Activated CD8-positive, alpha-beta memory T cell treated with anti-CD3 and anti-CD28 coated beads, Interleukin-2, amount 10 ng/mL, durations not matched to agents 7 days and 5 days (primary cell): ENCODE data around the gene SCGB1C1. TPM values are rescaled to one million over a fixed set of nuclear protein-coding genes. Genes with fewer than 3 reads are reported as not detected.
"Not testable (repeated sequence)": the region's sequence is repeated elsewhere in the genome, so short reads cannot be mapped to it uniquely, and the experiment has no call there.

ENCODE experiments used
- ATAC-seq: fragments of 150-1000 bp; cut with Tn5 transposase; one replicate; pipeline ENCODE4 v1.10.0; 2021; ENCODE audit warnings: moderate library complexity
- CTCF ChIA-PET: fragments of 350-600 bp; sonication (Branson Sonifier 250); formaldehyde crosslinking; loops from one replicate; lab custom pipeline; 2021; ENCODE audit warnings: antibody characterized with exemption; lab: Charles Lee
- DNase-seq: peaks from one replicate; pipeline ENCODE4 v3.0.0-alpha.2; 2020
- H3K27ac Mint-ChIP-seq: one replicate; pipeline ENCODE4 v1.8.0; 2021; ENCODE audit warnings: mild to moderate bottlenecking, mixed read lengths
- H3K27me3 Mint-ChIP-seq: one replicate; pipeline ENCODE4 v1.8.0; 2021; ENCODE audit warnings: mixed read lengths
- H3K36me3 Mint-ChIP-seq: one replicate; pipeline ENCODE4 v1.8.0; 2021; ENCODE audit warnings: mild to moderate bottlenecking, mixed read lengths
- H3K4me1 Mint-ChIP-seq: one replicate; pipeline ENCODE4 v1.8.0; 2021; ENCODE audit warnings: mixed read lengths
- H3K4me3 Mint-ChIP-seq: one replicate; pipeline ENCODE4 v1.8.0; 2021; ENCODE audit warnings: mild to moderate bottlenecking, moderate library complexity, mixed read lengths
- H3K9me3 Mint-ChIP-seq: one replicate; pipeline ENCODE4 v1.8.0; 2022; ENCODE audit warnings: low read depth, mixed read lengths
- total RNA-seq, 2 experiments: library from RNA; stranded (reverse); gene quantifications; one replicate each; pipeline ENCODE4 v1.2.3, GENCODE V29; 2021

Gene SCGB1C1
- total RNA-seq = not detected

DNA sequence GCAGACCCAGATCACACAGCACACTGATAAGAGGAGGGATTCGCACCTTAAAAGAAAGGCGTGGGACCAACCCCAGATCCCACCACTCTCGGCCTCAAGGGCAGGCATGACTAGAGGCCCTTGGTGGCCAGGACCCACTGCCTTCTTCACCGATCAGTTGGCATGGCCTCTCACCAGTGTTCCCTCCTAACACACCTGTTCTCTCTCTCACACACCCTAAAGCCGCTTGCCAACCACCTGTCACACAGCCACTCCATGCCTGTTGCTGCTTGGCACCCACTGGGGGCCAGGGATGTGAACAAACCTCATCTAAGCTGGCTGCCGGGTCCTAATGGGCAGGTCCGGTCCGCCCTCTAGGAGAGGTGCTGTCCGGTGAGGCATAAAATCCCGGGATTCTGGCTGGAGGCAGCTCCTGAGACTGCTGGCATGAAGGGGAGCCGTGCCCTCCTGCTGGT is at the start of gene SCGB1C1:
TSS of gene SCGB1C1 (plus strand) at position 405 of the 455 bp plus-strand sequence. CDS start at position 427, 22 bp downstream.
- CTCF ChIA-PET = interaction anchor here (1.2 kb wide), 1 partner anchor 171 kb away, joined by 3 read pairs; no protein-coding TSS in a partner anchor
- H3K9me3 Mint-ChIP-seq, H3K4me1 Mint-ChIP-seq, H3K36me3 Mint-ChIP-seq, ATAC-seq, H3K4me3 Mint-ChIP-seq, H3K27me3 Mint-ChIP-seq, DNase-seq, H3K27ac Mint-ChIP-seq: not testable (repeated sequence)

DNA sequence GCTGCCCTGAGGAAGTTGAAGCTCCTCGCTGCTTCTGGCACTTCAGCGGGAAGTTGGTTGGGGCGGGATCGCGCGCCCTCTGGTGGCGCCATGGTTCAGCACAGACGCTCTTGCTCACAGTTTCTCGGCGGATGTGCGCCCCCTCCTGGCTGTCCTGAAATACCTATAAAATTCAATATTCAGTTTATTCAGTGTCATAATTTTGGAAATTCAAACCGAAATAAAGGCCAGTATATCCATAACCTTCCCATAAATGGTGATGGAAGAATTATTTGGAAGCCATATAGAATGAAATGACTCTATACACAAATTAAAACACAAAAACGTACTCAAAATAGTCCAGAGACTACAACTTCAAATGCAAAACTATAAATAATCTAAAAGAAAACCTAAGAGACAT is 12.6 kb upstream of the SCGB1C1 start:
- not testable (repeated sequence) for H3K9me3 Mint-ChIP-seq, H3K36me3 Mint-ChIP-seq, H3K4me3 Mint-ChIP-seq

DNA sequence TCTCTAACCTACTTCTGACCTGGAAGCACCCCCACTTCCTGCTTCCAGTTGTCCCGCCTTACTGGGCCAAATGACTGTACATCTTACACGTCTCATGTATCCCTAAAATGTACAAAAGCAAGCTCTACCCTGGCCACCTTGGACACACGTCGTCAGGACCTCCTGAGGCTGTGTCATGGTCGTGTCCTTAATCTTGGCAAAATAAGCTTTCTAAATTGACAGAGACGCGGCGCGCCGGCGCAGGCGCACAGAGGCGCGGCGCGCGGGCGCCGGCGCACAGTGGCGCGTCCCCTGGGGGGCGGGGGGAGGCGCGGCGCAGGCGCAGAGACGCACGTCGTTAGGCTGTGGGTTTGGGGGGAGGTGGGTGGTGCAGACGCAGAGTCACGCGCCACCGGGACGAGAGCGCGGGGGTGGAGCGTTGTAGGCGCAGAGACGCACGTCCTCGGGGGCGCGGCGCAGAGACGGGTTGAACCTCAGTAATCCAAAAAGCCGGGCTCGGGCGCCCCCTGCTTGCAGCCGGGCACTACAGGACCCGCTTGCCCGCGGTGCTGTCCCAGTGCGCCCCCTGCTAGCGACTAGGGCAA is 3.6 kb upstream of the SCGB1C1 start:
- CTCF ChIA-PET, H3K4me3 Mint-ChIP-seq, H3K4me1 Mint-ChIP-seq, H3K9me3 Mint-ChIP-seq, H3K27me3 Mint-ChIP-seq, H3K27ac Mint-ChIP-seq, H3K36me3 Mint-ChIP-seq: not testable (repeated sequence)
- peak; percentile 39 for DNase-seq
- ATAC-seq = peak; percentile 3

More for the DNA sequence above, 12.6 kb upstream of the SCGB1C1 start:
- H3K27ac Mint-ChIP-seq, CTCF ChIA-PET, ATAC-seq, H3K4me1 Mint-ChIP-seq, DNase-seq, H3K27me3 Mint-ChIP-seq: not testable (repeated sequence)

DNA sequence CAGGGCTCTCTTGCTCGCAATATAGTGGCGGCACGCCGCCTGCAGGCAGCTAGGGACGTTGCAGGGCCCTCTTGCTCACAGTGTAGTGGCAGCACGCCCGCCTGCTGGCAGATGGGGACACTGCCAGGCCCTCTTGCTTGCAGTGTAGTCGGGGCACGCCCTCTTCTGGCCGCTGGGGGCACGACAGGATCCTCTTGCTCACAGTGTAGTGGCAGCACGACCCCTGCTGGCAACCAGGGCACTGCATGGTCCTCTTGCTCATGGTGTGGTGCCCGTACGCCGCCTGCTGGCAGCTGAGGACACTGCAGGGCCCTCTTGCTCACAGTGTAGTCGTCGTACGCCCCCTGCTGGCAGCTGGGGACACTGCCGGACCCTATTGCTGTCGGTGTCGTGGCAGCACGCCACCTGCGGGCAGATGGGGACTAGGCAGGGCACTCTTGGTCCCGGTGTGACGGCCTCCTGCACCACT is 3.0 kb upstream of the SCGB1C1 start:
- DNase-seq (peak; percentile 66), ATAC-seq (peak; percentile 75)
- H3K4me3 Mint-ChIP-seq, H3K27ac Mint-ChIP-seq, H3K27me3 Mint-ChIP-seq, H3K4me1 Mint-ChIP-seq, H3K9me3 Mint-ChIP-seq, H3K36me3 Mint-ChIP-seq, CTCF ChIA-PET: not testable (repeated sequence)

DNA sequence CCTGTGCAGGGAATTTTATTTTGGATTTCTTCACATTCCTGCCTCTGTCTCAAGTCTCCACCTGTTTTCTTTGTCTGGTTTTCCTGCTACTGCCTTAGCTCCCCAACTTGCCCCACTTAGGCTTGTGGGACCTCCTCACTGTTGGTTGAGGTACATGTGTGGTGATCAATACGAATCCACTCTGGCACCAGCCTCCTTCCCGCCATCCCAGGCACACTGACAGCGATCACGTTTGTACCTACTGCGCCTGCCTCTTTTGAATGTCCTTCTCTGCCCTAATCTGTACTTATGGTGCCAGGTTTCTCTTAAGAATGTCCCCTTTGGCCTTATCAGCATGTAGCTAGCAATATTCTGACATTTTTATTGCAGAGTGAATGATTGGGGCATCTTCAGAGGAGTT is 2.3 kb upstream of the SCGB1C1 start:
- not testable (repeated sequence) for H3K4me1 Mint-ChIP-seq

DNA sequence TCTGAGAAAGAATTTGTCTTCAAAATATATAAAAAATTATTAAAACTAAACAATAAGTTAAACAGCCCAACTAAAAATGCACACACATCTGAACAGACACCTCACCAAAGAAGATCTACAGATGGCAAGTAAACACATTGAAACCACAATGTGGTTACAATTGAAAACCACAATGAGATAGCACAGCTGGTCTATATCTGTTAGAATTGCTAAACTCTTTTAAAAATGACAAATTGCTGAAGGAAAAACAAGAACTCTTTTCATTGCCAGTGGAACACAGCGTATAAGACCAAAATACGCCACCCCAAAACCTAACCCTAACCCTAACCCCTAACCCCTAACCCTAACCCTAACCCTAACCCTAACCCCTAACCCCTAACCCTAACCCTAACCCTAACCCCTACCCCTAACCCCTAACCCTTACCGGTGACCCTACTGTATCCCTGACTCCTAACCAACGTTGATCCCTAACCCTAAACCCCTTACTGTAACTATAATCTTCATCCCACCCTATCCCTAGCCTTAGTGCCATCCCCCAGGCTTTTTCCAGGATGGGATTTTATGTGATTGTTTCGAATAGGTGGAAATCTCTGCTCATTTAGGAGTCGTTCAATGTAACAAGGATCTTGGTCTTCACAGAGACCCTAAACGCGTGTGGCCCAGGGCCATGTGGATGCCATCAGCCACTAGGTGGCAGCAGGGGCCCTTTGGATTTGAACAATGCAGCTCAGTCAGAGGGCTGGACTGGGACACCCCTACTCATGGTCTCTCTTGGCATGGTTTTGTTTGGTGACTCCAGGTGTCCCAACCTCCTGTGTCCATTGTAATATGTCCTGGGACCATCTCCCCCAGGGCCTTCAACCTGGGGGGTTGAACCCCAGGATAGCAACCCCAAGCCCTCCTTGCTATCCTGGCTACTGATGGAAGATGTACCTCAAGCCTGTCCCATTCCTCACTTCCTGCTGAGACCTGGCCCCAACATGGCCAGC is 1.1 kb upstream of the SCGB1C1 start:
- not testable (repeated sequence) for H3K36me3 Mint-ChIP-seq, H3K9me3 Mint-ChIP-seq, H3K4me3 Mint-ChIP-seq, H3K27me3 Mint-ChIP-seq, H3K4me1 Mint-ChIP-seq, H3K27ac Mint-ChIP-seq
- peak; percentile 71 for DNase-seq
- CTCF ChIA-PET = interaction anchor here (1.2 kb wide), 1 partner anchor 172 kb away, joined by 3 read pairs; no protein-coding TSS in a partner anchor
- peak; percentile 83 for ATAC-seq

More for the DNA sequence above, 2.3 kb upstream of the SCGB1C1 start:
- CTCF ChIA-PET, ATAC-seq, H3K27ac Mint-ChIP-seq, H3K9me3 Mint-ChIP-seq, H3K36me3 Mint-ChIP-seq, H3K4me3 Mint-ChIP-seq, H3K27me3 Mint-ChIP-seq: not testable (repeated sequence)
- peak; percentile 37 for DNase-seq

DNA sequence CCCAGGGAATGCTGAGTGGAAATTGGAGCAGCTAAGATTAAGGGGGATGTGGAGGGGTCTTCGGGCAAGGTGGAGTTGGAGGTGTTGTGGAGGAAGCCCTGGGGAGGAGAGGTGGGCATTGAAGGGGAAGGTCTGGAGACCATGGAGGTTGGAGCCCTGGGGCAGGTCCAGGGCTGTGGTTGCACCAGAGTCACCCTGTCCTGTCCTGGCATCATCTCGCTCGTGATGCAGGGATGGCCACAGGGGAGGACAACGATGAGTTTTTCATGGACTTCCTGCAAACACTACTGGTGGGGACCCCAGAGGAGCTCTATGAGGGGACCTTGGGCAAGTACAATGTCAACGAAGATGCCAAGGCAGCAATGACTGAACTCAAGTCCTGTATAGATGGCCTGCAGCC is 603 bp downstream of the SCGB1C1 start:
- H3K36me3 Mint-ChIP-seq, H3K27me3 Mint-ChIP-seq, ATAC-seq, H3K4me1 Mint-ChIP-seq, H3K9me3 Mint-ChIP-seq, CTCF ChIA-PET, H3K4me3 Mint-ChIP-seq, H3K27ac Mint-ChIP-seq: not testable (repeated sequence)
- peak; percentile 37 for DNase-seq

DNA sequence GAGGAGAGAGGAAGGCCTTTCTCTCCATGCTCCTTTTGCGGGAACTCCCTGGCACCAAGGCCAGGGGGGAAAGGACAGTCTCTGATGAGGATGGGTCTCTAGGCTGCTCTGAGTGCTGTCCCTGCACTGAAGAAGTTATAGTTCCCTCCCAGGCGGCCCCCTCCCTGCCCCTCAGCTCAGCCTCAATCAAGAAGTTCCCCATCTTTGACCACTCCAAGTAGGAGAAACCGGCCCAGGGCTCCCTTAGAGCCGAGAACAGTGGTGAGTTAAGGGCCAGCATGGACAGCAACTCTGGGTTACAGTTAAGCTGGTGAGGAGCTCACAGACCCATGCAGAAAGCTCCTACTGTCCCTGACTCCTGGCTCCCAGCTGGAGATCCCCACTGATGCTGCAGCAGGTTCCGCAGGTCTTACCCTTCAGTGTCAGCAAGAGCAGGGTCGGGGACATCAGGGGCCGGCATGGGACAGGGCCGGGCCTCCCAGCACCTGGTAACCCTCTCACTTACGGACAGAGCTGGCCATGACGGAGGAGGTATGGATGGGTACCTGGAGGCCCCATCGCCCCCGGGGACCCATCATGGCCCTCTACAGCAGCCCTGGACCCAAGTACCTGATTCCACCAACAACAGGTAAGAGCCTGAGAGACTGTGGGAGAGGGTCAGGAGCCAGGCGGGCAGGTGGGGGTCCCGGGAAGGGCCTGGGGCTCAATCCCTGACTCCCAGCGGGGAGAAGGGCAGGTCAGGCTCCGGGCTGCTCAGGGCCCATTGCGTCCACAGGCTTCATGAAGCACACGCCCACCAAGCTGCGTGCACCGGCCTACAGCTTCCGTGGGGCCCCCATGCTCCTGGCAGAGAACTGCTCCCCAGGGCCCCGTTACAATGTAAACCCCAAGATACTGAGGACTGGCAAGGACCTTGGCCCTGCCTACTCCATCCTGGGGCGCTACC is 4.2 kb downstream of the SCGB1C1 start:
- peak; percentile 39 for DNase-seq
- Mint-ChIP-seq H3K36me3 (no peaks in the 10 kb centered on the region), H3K4me1 (peaks cover 12% of the 10 kb centered on the region), H3K4me3 (no peak overlapping the region), H3K9me3 (no peaks in the 10 kb centered on the region), H3K27ac (no peak overlapping the region), H3K27me3 (no peaks in the 10 kb centered on the region)
- CTCF ChIA-PET = interaction anchor here (1.3 kb wide), 1 partner anchor 54 kb away, joined by 3 read pairs; no protein-coding TSS in a partner anchor
- no peak for ATAC-seq

DNA sequence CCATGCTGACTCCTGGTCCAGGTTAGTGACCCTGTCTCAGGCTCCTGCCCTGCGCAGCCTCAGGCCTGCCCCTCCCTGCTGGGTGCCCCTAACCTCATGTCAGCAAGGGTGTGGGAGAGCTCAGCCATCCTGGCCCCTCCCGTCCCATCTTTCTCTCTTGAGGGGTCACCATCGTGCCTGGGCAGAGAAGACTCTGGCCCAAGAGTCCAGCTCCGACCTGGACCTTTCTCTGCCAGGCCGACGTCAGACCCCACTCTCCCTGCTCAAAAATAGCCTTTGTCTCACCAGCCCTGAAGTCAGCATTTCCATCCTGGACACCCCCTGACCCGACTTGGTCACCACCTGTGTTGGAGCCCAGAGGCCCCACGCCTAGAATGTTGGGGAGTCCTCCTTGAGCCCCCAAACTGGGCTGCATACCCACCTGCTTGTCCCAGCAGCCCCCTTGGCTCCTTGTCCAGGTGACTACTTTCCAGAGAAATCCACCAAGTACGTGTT is 4.9 kb downstream of the SCGB1C1 start:
- no peaks in the 10 kb centered on the region for H3K36me3 Mint-ChIP-seq
- CTCF ChIA-PET = interaction anchor here (1.3 kb wide), 1 partner anchor 54 kb away, joined by 3 read pairs; no protein-coding TSS in a partner anchor
- no peak for ATAC-seq
- peak; percentile 36 for DNase-seq
- no peak overlapping the region for H3K4me3 Mint-ChIP-seq
- peaks cover 17% of the 10 kb centered on the region for H3K4me1 Mint-ChIP-seq
- H3K9me3 Mint-ChIP-seq = no peaks in the 10 kb centered on the region
- no peaks in the 10 kb centered on the region for H3K27me3 Mint-ChIP-seq
- no peak overlapping the region for H3K27ac Mint-ChIP-seq

DNA sequence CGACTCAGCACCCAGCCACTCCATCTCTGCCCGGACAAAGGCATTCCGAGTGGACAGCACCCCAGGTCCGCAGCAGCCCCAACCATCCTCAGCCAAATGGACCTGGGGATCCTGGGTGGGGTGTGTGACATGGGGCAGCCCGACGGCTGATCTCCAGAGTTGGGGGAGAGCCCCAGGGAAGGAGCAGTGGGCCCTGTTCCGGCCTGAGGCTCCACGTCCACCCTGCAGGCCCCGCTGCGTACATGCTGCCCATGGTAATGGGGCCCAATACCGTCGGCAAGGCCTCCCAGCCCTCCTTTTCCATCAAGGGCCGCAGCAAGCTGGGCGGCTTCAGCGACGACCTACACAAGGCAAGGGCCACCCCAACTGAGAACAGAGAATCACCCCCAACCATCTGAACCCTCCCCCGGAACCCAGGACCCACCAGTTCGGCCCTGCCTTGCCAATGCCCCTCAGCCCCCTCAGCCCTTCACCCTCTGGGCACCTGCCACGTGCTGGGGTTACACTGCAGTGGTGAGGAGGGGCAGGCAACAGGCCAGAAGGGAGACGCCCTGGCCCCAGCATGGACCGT is 5.4 kb downstream of the SCGB1C1 start:
- H3K9me3 Mint-ChIP-seq = no peaks in the 10 kb centered on the region
- DNase-seq (peak; percentile 37), ATAC-seq (no peak)
- no peaks in the 10 kb centered on the region for H3K36me3 Mint-ChIP-seq
- CTCF ChIA-PET = no interaction called here
- no peak overlapping the region for H3K27ac Mint-ChIP-seq
- H3K27me3 Mint-ChIP-seq = no peaks in the 10 kb centered on the region
- H3K4me1 Mint-ChIP-seq = peaks cover 22% of the 10 kb centered on the region
- H3K4me3 Mint-ChIP-seq = no peak overlapping the region

DNA sequence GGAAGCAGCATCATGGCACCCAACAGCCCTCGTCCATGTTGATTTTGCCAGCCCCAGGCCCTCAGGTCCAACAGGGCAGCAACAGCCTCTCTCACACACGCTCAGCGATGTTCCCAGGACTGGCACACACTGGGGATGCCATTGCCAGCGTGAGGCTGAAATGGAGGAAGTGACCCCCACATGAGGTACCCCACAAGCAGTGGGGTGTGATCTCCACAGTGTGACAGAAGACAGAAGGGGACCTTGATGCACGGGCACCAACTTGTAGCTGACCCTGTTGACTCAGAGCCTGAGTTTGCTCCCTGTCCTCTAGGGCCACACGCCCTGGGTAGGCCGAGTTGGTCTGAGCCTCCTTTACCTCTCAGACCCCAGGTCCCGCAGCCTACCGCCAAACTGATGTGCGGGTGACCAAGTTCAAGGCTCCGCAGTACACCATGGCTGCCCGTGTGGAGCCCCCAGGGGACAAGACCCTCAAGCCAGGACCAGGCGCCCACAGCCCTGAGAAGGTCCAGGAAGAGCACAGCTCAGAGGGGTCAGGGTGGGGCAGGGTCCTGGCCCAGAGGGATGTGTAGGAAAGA is 6.2 kb downstream of the SCGB1C1 start:
- H3K36me3 Mint-ChIP-seq = peaks cover 2% of the 10 kb centered on the region
- peak; percentile 39 for DNase-seq
- H3K4me3 Mint-ChIP-seq = no peak overlapping the region
- no peaks in the 10 kb centered on the region for H3K27me3 Mint-ChIP-seq
- peaks cover 25% of the 10 kb centered on the region for H3K4me1 Mint-ChIP-seq
- CTCF ChIA-PET = no interaction called here
- no peak for ATAC-seq
- no peak overlapping the region for H3K27ac Mint-ChIP-seq
- no peaks in the 10 kb centered on the region for H3K9me3 Mint-ChIP-seq

DNA sequence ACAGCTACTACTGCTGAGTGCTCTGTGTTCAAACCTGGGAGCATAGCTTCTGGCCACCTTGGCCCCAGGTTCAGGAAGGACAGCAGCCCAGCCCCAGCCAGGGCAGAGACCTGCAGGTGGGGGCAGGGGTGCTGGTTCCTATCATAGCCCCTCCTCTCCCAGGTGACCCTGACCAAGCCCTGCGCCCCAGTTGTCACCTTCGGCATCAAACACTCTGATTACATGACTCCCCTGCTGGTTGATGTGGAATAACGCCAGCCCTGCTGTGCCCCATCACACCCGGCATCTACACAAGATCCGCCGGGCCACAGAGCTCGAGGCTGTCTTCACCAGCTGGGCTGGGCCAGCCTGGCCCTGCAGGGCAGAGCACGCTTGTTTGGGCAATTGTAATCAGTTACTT is 6.9 kb downstream of the SCGB1C1 start:
- no peak overlapping the region for H3K27ac Mint-ChIP-seq
- peaks cover 2% of the 10 kb centered on the region for H3K36me3 Mint-ChIP-seq
- H3K9me3 Mint-ChIP-seq = no peaks in the 10 kb centered on the region
- H3K27me3 Mint-ChIP-seq = no peaks in the 10 kb centered on the region
- DNase-seq (peak; percentile 39), ATAC-seq (no peak)
- no peak overlapping the region for H3K4me3 Mint-ChIP-seq
- CTCF ChIA-PET = no interaction called here
- H3K4me1 Mint-ChIP-seq = peaks cover 27% of the 10 kb centered on the region
